B cell (primary cell): Measurements from ENCODE around the gene CDHR5. TPM values are rescaled to one million over a fixed set of nuclear protein-coding genes. Genes with fewer than 3 reads are reported as not detected.
A peak's percentile ranks its signal among the peaks of the same experiment; 100 is the strongest.

Experiments used
- ATAC-seq: fragments of 200-7000 bp; cut with Tn5 transposase; one replicate; pipeline ENCODE4 v1.10.0; 2021; ENCODE audit warnings: low read depth, mild to moderate bottlenecking, moderate number of reproducible peaks, moderate library complexity
- CTCF ChIA-PET: fragments of 350-600 bp; sonication (Branson Sonifier 250); formaldehyde crosslinking; loops from one replicate; lab custom pipeline; 2021; ENCODE audit warnings: antibody characterized with exemption, inconsistent platforms; lab: Charles Lee
- POLR2A ChIA-PET: fragments of 350-600 bp; sonication (Branson Sonifier 250); formaldehyde crosslinking; loops from one replicate; lab custom pipeline; 2021; ENCODE audit warnings: antibody characterized with exemption; lab: Charles Lee
- DNase-seq: peaks from one replicate; pipeline ENCODE4 v3.0.0; 2013
- H2AFZ ChIP-seq: 2 replicates; pipeline ENCODE4 v1.6.1; 2012; ENCODE audit warnings: mild to moderate bottlenecking, low read depth, low read length; ENCODE audit not compliant: insufficient read depth, poor library complexity, severe bottlenecking
- H3K27ac ChIP-seq, 2 donors: 1 replicate in 1 of 2; 2 replicates in 1 of 2; pipeline ENCODE4 v1.5.1; 2012 to 2013; ENCODE audit warnings: low read length in 2 of 2, mild to moderate bottlenecking in 2 of 2, moderate library complexity in 1 of 2
- H3K27me3 ChIP-seq, 4 experiments: fragments of 200-600 bp in 1 of 4; sonication (generic) in 1 of 4; replicated peaks in 1 of 4; 1 replicate in 2 of 4; 2 replicates in 2 of 4; pipeline versions ENCODE4 v1.6.1 to v1.7.0; 2013 to 2016; ENCODE audit warnings: low read length in 3 of 4, mild to moderate bottlenecking in 2 of 4, mixed read lengths in 1 of 4, moderate library complexity in 1 of 4; ENCODE audit not compliant: insufficient read depth in 4 of 4, control insufficient read depth in 3 of 4; ENCODE audit errors: control extremely low read depth in 1 of 4
- H3K36me3 ChIP-seq, 2 experiments: replicated peaks in 1 of 2; 1 replicate in 1 of 2; 2 replicates in 1 of 2; pipeline versions ENCODE4 v1.6.1 to v1.7.1; 2013; ENCODE audit warnings: low read length in 1 of 2; ENCODE audit not compliant: insufficient read depth in 2 of 2, control insufficient read depth in 1 of 2; ENCODE audit errors: control extremely low read depth in 1 of 2, extremely low read depth in 1 of 2
- H3K4me1 ChIP-seq, 2 donors: fragments of 200-600 bp in 1 of 2; sonication (generic) in 1 of 2; 1 replicate in 1 of 2; 2 replicates in 1 of 2; pipeline versions ENCODE4 v1.5.1 to v1.6.1; 2013 to 2017; ENCODE audit warnings: low read length in 2 of 2; ENCODE audit not compliant: control insufficient read depth in 2 of 2, insufficient read depth in 2 of 2
- H3K4me2 ChIP-seq: replicated peaks from 2 replicates; pipeline ENCODE3; 2012; ENCODE audit warnings: mild to moderate bottlenecking, low read depth, low read length; ENCODE audit not compliant: poor library complexity, severe bottlenecking
- H3K4me3 ChIP-seq, 5 experiments: fragments of 200-600 bp in 1 of 5; sonication (generic) in 1 of 5; 1 replicate in 3 of 5; 2 replicates in 2 of 5; pipeline versions ENCODE4 v1.5.1 to v1.7.0; 2011 to 2016; ENCODE audit warnings: low read length in 4 of 5, mild to moderate bottlenecking in 4 of 5, low read depth in 2 of 5, control low read depth in 1 of 5, moderate library complexity in 1 of 5; ENCODE audit not compliant: insufficient read depth in 1 of 5; ENCODE audit errors: control extremely low read depth in 1 of 5, extremely low read depth in 1 of 5
- H3K79me2 ChIP-seq: fragments of 200-600 bp; sonication (generic); one replicate; pipeline ENCODE4 v1.6.0; 2016; ENCODE audit warnings: low read length; ENCODE audit not compliant: control insufficient read depth, insufficient read depth
- H3K9ac ChIP-seq: fragments of 200-600 bp; sonication (generic); 2 replicates; pipeline ENCODE4 v1.6.1; 2017; ENCODE audit warnings: mild to moderate bottlenecking, low read length, moderate library complexity
- H3K9me3 ChIP-seq, 3 donors: one replicate each; pipeline versions ENCODE4 v1.6.1 to v1.7.1; 2013; ENCODE audit warnings: low read length in 2 of 3; ENCODE audit not compliant: control insufficient read depth in 2 of 3, insufficient read depth in 1 of 3; ENCODE audit errors: control extremely low read depth in 1 of 3
- H4K20me1 ChIP-seq: 2 replicates; pipeline ENCODE4 v1.6.0; 2012; ENCODE audit warnings: mild to moderate bottlenecking, low read length; ENCODE audit not compliant: insufficient read depth, control insufficient read depth, poor library complexity, severe bottlenecking
- H3K27ac Mint-ChIP-seq: one replicate; pipeline ENCODE4 v1.8.0; 2021; ENCODE audit warnings: mixed read lengths
- H3K27me3 Mint-ChIP-seq: one replicate; pipeline ENCODE4 v1.8.0; 2021; ENCODE audit warnings: mixed read lengths
- H3K4me1 Mint-ChIP-seq: one replicate; pipeline ENCODE4 v1.8.0; 2021; ENCODE audit warnings: mixed read lengths
- H3K4me3 Mint-ChIP-seq: one replicate; pipeline ENCODE4 v1.8.0; 2021; ENCODE audit warnings: mixed read lengths
- H3K9me3 Mint-ChIP-seq: one replicate; pipeline ENCODE4 v1.8.0; 2022; ENCODE audit warnings: mixed read lengths; ENCODE audit not compliant: insufficient read depth
- EZH2 ChIP-seq: IDR thresholded peaks from 2 replicates; pipeline ENCODE4 v1.6.1; 2012; ENCODE audit warnings: borderline replicate concordance, low read depth, mild to moderate bottlenecking, moderate library complexity, low read length; ENCODE audit not compliant: insufficient read depth, poor library complexity, severe bottlenecking
- WGBS: methylation state at CpG from one replicate; pipeline ENCODE4 v1.1.5; 2013; ENCODE audit warnings: missing lambda C conversion rate; ENCODE audit not compliant: insufficient coverage; 5-methylcytosine and 5-hydroxymethylcytosine counted together
- intact Hi-C: fragments of 100-400 bp; cut with micrococcal nuclease; formaldehyde crosslinking; loops from one replicate; pipeline ENCODE4 v1.10.0; 2022
- polyA plus RNA-seq: library from polyadenylated mRNA; depleted of rRNA; stranded (reverse); fragments of >200 nt; gene quantifications from 2 replicates; pipeline ENCODE4 v1.2.3, GENCODE V29; 2012
- small RNA-seq: library from RNA; depleted of rRNA; stranded (forward); fragments of <200 nt; gene quantifications from one replicate; pipeline ENCODE3, GENCODE V24; 2012; ENCODE audit warnings: low replicate concordance, low read depth; ENCODE audit not compliant: insufficient read length
- total RNA-seq, 2 donors: library from RNA; stranded (reverse); fragments of 120-200 nt in 1 of 2; gene quantifications; 1 replicate in 1 of 2; 2 replicates in 1 of 2; pipeline versions ENCODE4 v1.2.3 to v1.2.4, GENCODE V29; 2013 to 2022
- TF ChIP-seq, protein P1 (sequence below): fragments of 200-600 bp; IDR thresholded peaks from one replicate; pipeline ENCODE4 v1.8.0; 2022; ENCODE audit warnings: antibody characterized with exemption, mild to moderate bottlenecking

The CDHR5 gene
- total and polyA plus RNA-seq, 2 donors (not counting 1 experiment from before 2014, with no cell fraction given) = 0.09 TPM; not detected in 1

DNA sequence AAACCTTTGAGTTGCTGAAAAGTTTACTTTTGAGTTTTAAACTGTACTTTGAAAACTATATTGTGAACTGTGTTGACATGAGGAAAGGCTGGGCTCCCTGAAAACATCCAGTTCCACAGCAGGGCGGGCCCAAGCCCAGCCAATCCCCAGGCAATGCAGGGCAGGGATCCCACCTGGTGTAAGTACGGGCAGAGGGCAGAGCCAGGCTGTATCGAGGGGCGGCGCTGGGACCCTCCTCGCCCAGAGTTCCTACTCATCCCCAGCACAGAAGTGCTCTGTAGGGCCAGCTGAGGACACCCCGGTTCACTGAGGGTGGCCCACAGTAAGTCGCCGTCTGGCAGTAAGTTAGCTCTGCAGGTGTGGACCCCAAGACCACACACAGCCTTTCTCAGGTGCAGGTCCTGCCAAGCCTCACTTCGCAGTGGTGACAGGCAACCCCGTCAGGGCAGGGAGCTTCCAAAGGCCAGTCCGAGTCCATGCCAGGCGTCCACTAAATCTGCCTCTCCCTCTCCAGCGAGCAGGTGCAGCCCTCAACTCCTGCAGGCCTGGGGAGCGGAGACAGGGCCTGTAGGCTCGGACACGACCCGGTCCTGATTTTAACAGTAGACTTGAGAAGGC lies 57.6 kb downstream of the CDHR5 start:
- Histone ChIP-seq H3K36me3 (no peaks in the 10 kb centered on the region), H3K79me2 (peaks cover 8% of the 10 kb centered on the region), H4K20me1 (peaks cover 21% of the 10 kb centered on the region), H3K9me3 (no peaks in the 10 kb centered on the region), H3K27ac (no peak overlapping the region), H3K9ac (no peak overlapping the region), H3K4me2 (no peak overlapping the region), H2AFZ (no peak overlapping the region), H3K4me3 (no peak overlapping the region), H3K27me3 (peaks cover 0 to 4% (median 1%) of the 10 kb centered on the region in 4 experiments), H3K4me1 (peaks cover 10 to 17% of the 10 kb centered on the region in 2 donors)
- ChIA-PET POLR2A (interaction anchor here (1.9 kb wide), 1 partner anchor 8 kb away, joined by 7 read pairs; the partner anchor contains the start of gene PHRF1), CTCF (interaction anchor here (1.5 kb wide), 1 partner anchor 181 kb away, joined by 3 read pairs; no protein-coding TSS in a partner anchor)
- WGBS = 97% methylated on average over 17 of the region's 18 CpGs
- Mint-ChIP-seq H3K9me3 (no peaks in the 10 kb centered on the region), H3K4me1 (peaks cover 9% of the 10 kb centered on the region), H3K27ac (peak overlapping the region; percentile 84), H3K4me3 (peak overlapping the region; percentile 83), H3K27me3 (no peaks in the 10 kb centered on the region)
- TF ChIP-seq, protein P1, sequence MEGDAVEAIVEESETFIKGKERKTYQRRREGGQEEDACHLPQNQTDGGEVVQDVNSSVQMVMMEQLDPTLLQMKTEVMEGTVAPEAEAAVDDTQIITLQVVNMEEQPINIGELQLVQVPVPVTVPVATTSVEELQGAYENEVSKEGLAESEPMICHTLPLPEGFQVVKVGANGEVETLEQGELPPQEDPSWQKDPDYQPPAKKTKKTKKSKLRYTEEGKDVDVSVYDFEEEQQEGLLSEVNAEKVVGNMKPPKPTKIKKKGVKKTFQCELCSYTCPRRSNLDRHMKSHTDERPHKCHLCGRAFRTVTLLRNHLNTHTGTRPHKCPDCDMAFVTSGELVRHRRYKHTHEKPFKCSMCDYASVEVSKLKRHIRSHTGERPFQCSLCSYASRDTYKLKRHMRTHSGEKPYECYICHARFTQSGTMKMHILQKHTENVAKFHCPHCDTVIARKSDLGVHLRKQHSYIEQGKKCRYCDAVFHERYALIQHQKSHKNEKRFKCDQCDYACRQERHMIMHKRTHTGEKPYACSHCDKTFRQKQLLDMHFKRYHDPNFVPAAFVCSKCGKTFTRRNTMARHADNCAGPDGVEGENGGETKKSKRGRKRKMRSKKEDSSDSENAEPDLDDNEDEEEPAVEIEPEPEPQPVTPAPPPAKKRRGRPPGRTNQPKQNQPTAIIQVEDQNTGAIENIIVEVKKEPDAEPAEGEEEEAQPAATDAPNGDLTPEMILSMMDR = no peak
- no peak for TF ChIP-seq EZH2
- ATAC-seq = no peak
- intact Hi-C loops = loop anchor here (5.0 kb wide), 1 partner anchor 130 kb away; the partner anchor contains the start of genes DEAF1 and TMEM80
- DNase-seq = peak; percentile 50

Small RNAs within 50 kb of the gene (small RNA-seq; reads per million reads assigned to genes)
- gene MIR210 = 6.3 reads per million, percentile 75 among the genes with 10 or more reads in this experiment

Other genes with a start within 250 kb of the CDHR5 start
- 0.39 TPM in 1 of 2 replicates, not detected in the other for gene PKP3, start 230.7 kb downstream of the CDHR5 start, total RNA-seq
- gene PKP3, start 230.7 kb downstream of the CDHR5 start, polyA plus RNA-seq = 0.16 and 0.78 TPM in 2 replicates
- 66.6 and 73.8 TPM in 2 replicates for gene SIGIRR, start 210.0 kb downstream of the CDHR5 start, total RNA-seq
- 92.1 and 145 TPM in 2 replicates for gene SIGIRR, start 210.0 kb downstream of the CDHR5 start, polyA plus RNA-seq
- gene ANO9, start 182.9 kb downstream of the CDHR5 start, total RNA-seq = 62.0 and 63.9 TPM in 2 replicates
- 94.1 and 107 TPM in 2 replicates for gene ANO9, start 182.9 kb downstream of the CDHR5 start, polyA plus RNA-seq
- gene PTDSS2, start 174.7 kb downstream of the CDHR5 start, total RNA-seq = 29.0 and 35.5 TPM in 2 replicates
- 15.4 and 22.1 TPM in 2 replicates for gene PTDSS2, start 174.7 kb downstream of the CDHR5 start, polyA plus RNA-seq
- 76.2 and 81.0 TPM in 2 replicates for gene RNH1, start 117.7 kb downstream of the CDHR5 start, total RNA-seq
- gene RNH1, start 117.7 kb downstream of the CDHR5 start, polyA plus RNA-seq = 156 and 159 TPM in 2 replicates
- 63.5 and 66.2 TPM in 2 replicates for gene HRAS, start 89.4 kb downstream of the CDHR5 start, total RNA-seq
- 86.0 and 110 TPM in 2 replicates for gene HRAS, start 89.4 kb downstream of the CDHR5 start, polyA plus RNA-seq
- gene LRRC56, start 87.4 kb downstream of the CDHR5 start, total RNA-seq = 15.8 and 16.6 TPM in 2 replicates
- 6.6 and 11.8 TPM in 2 replicates for gene LRRC56, start 87.4 kb downstream of the CDHR5 start, polyA plus RNA-seq
- 19.7 and 21.4 TPM in 2 replicates for gene LMNTD2, start 64.2 kb downstream of the CDHR5 start, total RNA-seq
- 29.6 and 34.9 TPM in 2 replicates for gene LMNTD2, start 64.2 kb downstream of the CDHR5 start, polyA plus RNA-seq
- gene RASSF7, start 64.0 kb downstream of the CDHR5 start, total RNA-seq = 24.7 and 29.8 TPM in 2 replicates
- 59.0 and 89.3 TPM in 2 replicates for gene RASSF7, start 64.0 kb downstream of the CDHR5 start, polyA plus RNA-seq
- gene PHRF1, start 48.5 kb downstream of the CDHR5 start, total RNA-seq = 57.9 and 63.5 TPM in 2 replicates
- 21.2 and 22.3 TPM in 2 replicates for gene PHRF1, start 48.5 kb downstream of the CDHR5 start, polyA plus RNA-seq
- gene IRF7, start 9.0 kb downstream of the CDHR5 start, total RNA-seq = 136 and 147 TPM in 2 replicates
- gene IRF7, start 9.0 kb downstream of the CDHR5 start, polyA plus RNA-seq = 170 and 184 TPM in 2 replicates
- not detected in 2 replicates for gene SCT, start 2.2 kb upstream of the CDHR5 start, total RNA-seq
- gene SCT, start 2.2 kb upstream of the CDHR5 start, polyA plus RNA-seq = not detected in 2 replicates
- gene DRD4, start 12.3 kb upstream of the CDHR5 start, total RNA-seq = 1.3 TPM in 1 of 2 replicates, not detected in the other
- gene DRD4, start 12.3 kb upstream of the CDHR5 start, polyA plus RNA-seq = 0.17 TPM in 1 of 2 replicates, not detected in the other
- 53.6 and 58.6 TPM in 2 replicates for gene DEAF1, start 70.3 kb upstream of the CDHR5 start, total RNA-seq
- gene DEAF1, start 70.3 kb upstream of the CDHR5 start, polyA plus RNA-seq = 31.8 and 32.7 TPM in 2 replicates
- gene TMEM80, start 70.9 kb upstream of the CDHR5 start, total RNA-seq = 77.8 and 84.1 TPM in 2 replicates
- 56.9 and 72.5 TPM in 2 replicates for gene TMEM80, start 70.9 kb upstream of the CDHR5 start, polyA plus RNA-seq
- gene EPS8L2, start 81.3 kb upstream of the CDHR5 start, total RNA-seq = 12.7 and 13.9 TPM in 2 replicates
- gene EPS8L2, start 81.3 kb upstream of the CDHR5 start, polyA plus RNA-seq = 11.9 and 22.7 TPM in 2 replicates
- 105 and 116 TPM in 2 replicates for gene TALDO1, start 122.5 kb upstream of the CDHR5 start, total RNA-seq
- gene TALDO1, start 122.5 kb upstream of the CDHR5 start, polyA plus RNA-seq = 71.0 and 82.4 TPM in 2 replicates
- gene GATD1, start 152.5 kb upstream of the CDHR5 start, total RNA-seq = 70.0 and 80.0 TPM in 2 replicates
- 37.4 and 62.4 TPM in 2 replicates for gene GATD1, start 152.5 kb upstream of the CDHR5 start, polyA plus RNA-seq
- gene CEND1, start 165.1 kb upstream of the CDHR5 start, total RNA-seq = 0.39 and 0.49 TPM in 2 replicates
- gene CEND1, start 165.1 kb upstream of the CDHR5 start, polyA plus RNA-seq = 0.13 and 0.20 TPM in 2 replicates
- 25.7 and 28.2 TPM in 2 replicates for gene SLC25A22, start 173.3 kb upstream of the CDHR5 start, total RNA-seq
- gene SLC25A22, start 173.3 kb upstream of the CDHR5 start, polyA plus RNA-seq = 45.7 and 50.9 TPM in 2 replicates
- gene PIDD1, start 180.3 kb upstream of the CDHR5 start, total RNA-seq = 32.5 and 39.2 TPM in 2 replicates
- 58.4 and 59.2 TPM in 2 replicates for gene PIDD1, start 180.3 kb upstream of the CDHR5 start, polyA plus RNA-seq
- 3,814 and 3,947 TPM in 2 replicates for gene RPLP2, start 185.0 kb upstream of the CDHR5 start, total RNA-seq
- 525 and 3,297 TPM in 2 replicates for gene RPLP2, start 185.0 kb upstream of the CDHR5 start, polyA plus RNA-seq
- 182 and 208 TPM in 2 replicates for gene PNPLA2, start 194.0 kb upstream of the CDHR5 start, total RNA-seq
- gene PNPLA2, start 194.0 kb upstream of the CDHR5 start, polyA plus RNA-seq = 276 and 313 TPM in 2 replicates
- gene CRACR2B, start 203.0 kb upstream of the CDHR5 start, total RNA-seq = 9.7 and 13.5 TPM in 2 replicates
- 13.6 and 67.7 TPM in 2 replicates for gene CRACR2B, start 203.0 kb upstream of the CDHR5 start, polyA plus RNA-seq
- gene CD151, start 208.0 kb upstream of the CDHR5 start, total RNA-seq = 24.3 and 25.5 TPM in 2 replicates
- 24.4 and 27.8 TPM in 2 replicates for gene CD151, start 208.0 kb upstream of the CDHR5 start, polyA plus RNA-seq
- gene POLR2L, start 217.6 kb upstream of the CDHR5 start, total RNA-seq = 39.0 and 44.4 TPM in 2 replicates
- 39.1 and 80.8 TPM in 2 replicates for gene POLR2L, start 217.6 kb upstream of the CDHR5 start, polyA plus RNA-seq
- 2.2 and 2.9 TPM in 2 replicates for gene TSPAN4, start 217.9 kb upstream of the CDHR5 start, total RNA-seq
- 5.3 and 7.4 TPM in 2 replicates for gene TSPAN4, start 217.9 kb upstream of the CDHR5 start, polyA plus RNA-seq